TTC549 (cell line): ENCODE data around the gene SUN5.
"Not testable (repeated sequence)": the region's sequence is repeated elsewhere in the genome, so short reads cannot be mapped to it uniquely, and the experiment has no call there.

Experiments
- FAIRE-seq: peaks from 2 replicates; lab custom pipeline; 2012; peaks lifted over from hg19 to GRCh38; lab: Jason Lieb, UNC

Gene SUN5, protein sequence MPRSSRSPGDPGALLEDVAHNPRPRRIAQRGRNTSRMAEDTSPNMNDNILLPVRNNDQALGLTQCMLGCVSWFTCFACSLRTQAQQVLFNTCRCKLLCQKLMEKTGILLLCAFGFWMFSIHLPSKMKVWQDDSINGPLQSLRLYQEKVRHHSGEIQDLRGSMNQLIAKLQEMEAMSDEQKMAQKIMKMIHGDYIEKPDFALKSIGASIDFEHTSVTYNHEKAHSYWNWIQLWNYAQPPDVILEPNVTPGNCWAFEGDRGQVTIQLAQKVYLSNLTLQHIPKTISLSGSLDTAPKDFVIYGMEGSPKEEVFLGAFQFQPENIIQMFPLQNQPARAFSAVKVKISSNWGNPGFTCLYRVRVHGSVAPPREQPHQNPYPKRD

GRCh38 chr20:33004141-33004751 is at the start of gene SUN5:
TSS of gene SUN5 (minus strand) at chr20:33004433. CDS start at chr20:33004340, 93 bp downstream.
- FAIRE-seq: no peak

GRCh38 chr20:33053291-33054106 is 49.3 kb upstream of the SUN5 start, which contains the start of gene BPIFB3:
TSS of gene BPIFB3 (plus strand) at chr20:33053903. CDS start at chr20:33055436, 1,533 bp downstream.
- no peak for FAIRE-seq

DNA sequence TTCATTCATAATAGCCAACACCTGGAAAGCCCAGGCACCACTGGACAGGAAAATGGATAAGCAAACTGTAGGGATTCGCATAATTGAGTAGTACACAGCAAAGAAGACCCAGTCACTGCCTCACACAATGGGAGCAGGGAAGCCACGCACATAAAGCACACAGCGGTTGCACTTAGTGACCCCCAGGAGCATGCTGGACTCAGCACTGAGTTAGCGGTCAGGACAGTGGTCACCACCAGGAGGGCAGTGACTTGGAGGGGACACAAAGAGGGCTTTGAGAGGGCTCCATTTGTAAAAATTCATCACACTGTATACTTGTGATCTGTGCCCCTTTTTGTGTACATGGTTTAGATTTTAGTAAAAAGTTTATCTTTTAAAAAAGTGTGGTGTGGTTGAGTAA is 47.1 kb upstream of the SUN5 start:
- FAIRE-seq: no peak

- FAIRE-seq: no peak
Observed at GRCh38 chr20:33046412-33046811, 42.2 kb upstream of the SUN5 start.

DNA sequence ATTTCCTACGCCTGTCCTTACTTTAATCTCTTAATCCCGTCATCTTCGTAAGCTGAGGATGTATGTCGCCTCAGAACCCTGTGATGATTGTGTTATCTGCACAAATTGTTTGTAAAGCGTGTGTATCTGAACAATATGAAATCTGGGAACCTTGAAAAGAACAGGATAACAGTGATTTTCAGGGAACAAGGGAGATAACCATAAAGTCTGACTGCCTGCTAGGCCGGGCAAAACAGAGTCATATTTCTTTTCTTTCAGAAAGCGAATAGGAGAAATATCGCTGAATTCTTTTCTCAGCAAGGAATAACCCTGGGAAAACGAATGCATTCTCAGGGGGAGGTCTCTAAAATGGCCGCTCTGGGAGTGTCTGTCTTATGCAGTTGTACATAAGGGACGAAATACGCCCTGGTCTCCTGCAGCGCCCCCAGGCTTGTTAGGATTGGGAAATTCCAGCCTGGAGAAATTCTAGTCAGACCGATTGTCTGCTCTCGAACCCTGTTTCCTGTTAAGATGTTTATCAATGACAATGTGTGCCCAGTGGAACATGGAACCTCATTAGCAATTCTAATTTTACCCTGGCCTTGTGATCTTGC is 41.0 kb upstream of the SUN5 start:
- not testable (repeated sequence) for FAIRE-seq

GRCh38 chr20:33043731-33044181 is 39.5 kb upstream of the SUN5 start:
- no peak for FAIRE-seq

- FAIRE-seq: no peak
Observed at GRCh38 chr20:33042983-33043730, 38.9 kb upstream of the SUN5 start.

- FAIRE-seq: no peak
Observed at GRCh38 chr20:33042430-33042829, 38.2 kb upstream of the SUN5 start.

DNA sequence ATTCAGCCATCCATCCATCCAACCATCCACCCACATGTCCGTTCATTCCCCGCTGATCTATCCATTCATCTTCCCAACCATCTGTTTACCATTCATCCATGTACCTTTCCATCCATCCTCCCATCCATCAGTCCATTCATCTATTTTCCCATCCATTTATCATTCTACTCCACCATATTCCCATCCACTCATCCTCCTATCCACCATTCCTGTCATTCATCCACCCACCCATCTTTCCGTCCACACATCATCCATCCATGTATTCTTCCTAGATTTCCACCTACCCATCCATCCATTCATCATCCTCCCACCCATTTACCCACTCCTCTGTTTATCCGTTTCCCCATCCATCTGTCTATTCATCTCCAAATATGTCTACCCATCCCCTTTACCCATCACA is 34.0 kb upstream of the SUN5 start:
- FAIRE-seq: no peak

DNA sequence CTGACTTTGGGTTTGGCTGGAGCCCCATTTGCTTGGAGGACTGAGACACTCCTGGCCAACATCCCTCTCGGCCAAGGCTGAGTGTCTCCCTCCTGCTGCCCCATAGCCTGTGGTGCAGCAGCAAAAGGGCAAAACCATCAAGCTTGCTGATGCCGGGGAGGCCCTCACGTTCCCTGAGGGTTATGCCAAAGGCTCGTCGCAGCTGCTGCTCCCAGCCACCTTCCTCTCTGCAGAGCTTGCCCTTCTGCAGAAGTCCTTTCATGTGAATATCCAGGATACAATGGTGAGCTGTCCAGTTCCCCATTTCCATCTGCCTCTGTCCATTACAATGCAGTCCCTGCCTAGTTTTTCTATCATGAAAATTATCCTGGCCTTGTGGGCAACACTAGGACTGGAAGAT is 33.2 kb upstream of the SUN5 start:
- no peak for FAIRE-seq

- no peak for FAIRE-seq
Observed at GRCh38 chr20:33034901-33035492, 30.8 kb upstream of the SUN5 start.

DNA sequence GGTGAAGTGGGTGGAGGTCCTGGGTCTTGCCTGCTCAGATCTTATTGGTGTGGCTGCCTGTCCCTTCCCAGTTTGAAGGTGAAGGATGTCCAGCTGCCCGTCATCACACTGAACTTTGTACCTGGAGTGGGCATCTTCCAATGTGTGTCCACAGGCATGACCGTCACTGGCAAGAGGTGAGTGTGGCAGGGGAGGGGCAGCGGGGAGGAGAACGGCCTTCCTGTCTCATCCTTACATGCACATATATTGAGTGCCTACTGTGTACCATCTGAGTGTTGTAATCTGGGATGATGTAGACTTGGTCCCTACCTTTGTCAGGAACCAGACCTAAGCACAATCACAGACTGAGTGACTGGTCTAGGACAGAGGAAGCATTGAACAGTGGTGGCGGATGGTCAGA is 29.9 kb upstream of the SUN5 start:
- no peak for FAIRE-seq

DNA sequence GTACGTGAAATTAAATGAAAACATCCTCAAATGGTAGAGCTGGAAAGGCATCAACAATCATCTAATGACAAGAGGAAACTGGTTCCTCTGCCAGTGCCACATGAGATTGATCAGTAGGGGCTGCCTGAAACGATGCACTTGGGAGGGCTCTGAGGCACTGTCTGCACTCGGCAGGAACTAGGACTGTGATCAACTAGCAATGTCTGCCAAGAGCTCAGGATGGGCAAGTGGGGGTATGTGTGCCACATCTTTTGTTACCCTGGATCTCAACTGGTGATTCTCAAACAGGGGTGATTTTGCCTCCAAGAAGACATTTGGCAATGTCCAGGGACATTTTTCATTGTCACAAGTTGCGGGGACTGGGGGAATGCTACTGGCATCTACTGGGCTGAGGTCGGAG is 29.1 kb upstream of the SUN5 start:
- FAIRE-seq: no peak

DNA sequence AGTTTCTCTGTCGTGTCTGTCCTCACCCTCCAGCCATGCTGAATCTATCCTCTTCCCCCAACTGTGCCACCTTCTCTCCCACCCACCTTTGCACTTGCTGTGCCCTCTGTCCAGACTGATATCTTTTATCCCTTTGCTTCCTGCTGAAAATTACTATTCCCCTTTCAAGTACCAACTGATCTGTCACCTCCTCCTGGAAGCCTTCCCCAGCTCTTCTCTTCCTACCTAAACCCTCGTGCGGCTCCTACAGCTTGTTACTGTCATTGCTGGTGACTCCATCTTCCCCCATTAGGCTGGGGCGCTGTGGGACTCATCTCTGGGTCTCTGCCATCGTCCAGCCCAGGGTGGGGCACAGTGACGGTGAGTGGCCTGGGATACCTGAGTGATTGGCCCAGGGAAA is 28.3 kb upstream of the SUN5 start:
- FAIRE-seq: no peak

DNA sequence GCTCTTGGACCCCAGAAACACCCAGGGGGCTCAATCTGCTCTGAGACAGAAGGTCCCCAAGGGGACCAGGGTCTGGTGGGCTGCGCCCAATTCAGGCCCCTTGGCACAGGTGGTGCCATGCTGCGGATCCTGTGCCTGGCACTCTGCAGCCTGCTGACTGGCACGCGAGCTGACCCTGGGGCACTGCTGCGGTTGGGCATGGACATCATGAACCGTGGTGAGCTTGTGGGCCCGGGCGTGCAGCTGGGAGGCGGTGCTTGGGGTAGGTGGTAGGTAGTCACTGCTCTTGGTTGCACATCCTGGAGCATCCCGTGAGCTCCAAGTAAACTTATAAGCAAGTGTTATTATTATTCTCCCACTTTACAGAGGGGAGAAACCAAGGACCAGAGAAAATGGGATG is 27.3 kb upstream of the SUN5 start, which contains the start of gene BPIFB6:
Gene BPIFB6 (plus strand): TSS at position 118 of the 400 bp plus-strand sequence. CDS start 0 bp downstream, at position 118.
- FAIRE-seq: no peak

- no peak for FAIRE-seq
Observed at GRCh38 chr20:33030569-33030968, 26.3 kb upstream of the SUN5 start.

GRCh38 chr20:33030076-33030475 is 25.8 kb upstream of the SUN5 start:
- no peak for FAIRE-seq

DNA sequence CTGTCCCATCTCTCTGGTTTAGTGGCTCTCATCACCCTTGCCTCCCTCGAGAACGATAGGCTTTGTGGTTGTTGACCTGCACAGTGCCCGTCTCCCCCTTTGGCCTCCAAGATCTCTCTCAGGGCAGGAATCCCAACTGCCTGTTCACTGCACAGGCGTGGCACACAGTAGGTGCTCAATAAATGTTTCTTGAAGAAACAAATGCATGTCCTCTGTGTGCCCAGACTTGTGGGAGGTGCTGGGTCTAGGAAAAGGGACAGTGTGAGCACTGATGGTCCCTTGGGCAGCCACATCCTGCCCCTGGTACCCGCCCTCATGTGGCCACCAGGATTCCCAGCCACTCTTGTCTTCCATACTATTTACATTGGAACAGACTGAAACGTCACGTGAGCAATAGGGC is 24.6 kb upstream of the SUN5 start:
- no peak for FAIRE-seq

GRCh38 chr20:33027769-33028751 is 23.8 kb upstream of the SUN5 start:
- FAIRE-seq: no peak
